Skeletal muscle cell (primary cell): ENCODE data around the gene MROH9.
"Not testable (repeated sequence)": the region's sequence is repeated elsewhere in the genome, so short reads cannot be mapped to it uniquely, and the experiment has no call there.

ENCODE experiments used
- DNase-seq: peaks from one replicate; pipeline ENCODE4 v3.0.0-alpha.2; 2010; ENCODE audit warnings: low read depth
- H3K4me3 ChIP-seq: 2 replicates; pipeline ENCODE4 v1.5.1; 2011; ENCODE audit warnings: low read depth, mild to moderate bottlenecking, control low read depth, low read length, moderate library complexity

The MROH9 gene, protein sequence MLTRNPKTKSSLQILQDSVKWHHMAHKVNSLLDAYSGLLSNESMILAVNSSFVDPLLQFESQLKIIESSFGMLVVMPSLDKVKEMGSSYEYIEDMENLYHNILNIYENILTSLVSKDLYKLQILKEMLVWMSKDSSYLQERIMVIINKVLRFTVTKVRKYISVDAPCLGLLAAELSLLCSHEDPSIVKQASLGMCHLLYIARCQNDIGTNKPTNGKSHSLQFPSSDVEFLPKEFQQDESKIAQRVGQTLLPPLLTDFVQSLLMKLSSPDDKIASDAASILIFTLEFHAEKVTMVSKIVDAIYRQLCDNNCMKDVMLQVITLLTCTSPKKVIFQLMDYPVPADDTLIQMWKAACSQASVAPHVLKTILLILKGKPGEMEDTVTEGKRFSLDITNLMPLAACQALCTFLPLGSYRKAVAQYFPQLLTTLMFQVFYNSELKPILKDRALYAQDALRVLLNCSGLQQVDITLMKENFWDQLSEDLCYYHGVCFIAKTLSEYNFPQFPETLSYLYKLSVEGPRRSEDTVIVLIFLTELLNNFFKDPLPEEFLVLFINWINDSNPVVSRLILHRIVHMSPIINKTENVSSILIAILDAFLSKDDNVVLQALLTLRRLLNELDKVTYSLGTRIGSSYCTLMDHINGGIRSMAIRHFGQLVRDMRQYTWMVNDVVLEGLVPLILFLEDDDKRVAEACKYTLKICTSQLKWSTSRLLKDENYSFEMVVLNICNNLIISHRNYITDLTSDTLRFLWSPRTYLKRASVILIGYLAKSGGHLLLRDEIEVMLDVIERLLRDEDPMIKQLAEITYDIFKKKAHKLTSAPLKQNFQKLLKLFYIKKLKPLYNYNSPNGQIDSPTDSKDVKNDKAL

GRCh38 chr1:170935231-170935630 lies at the start of gene MROH9:
MROH9 (plus strand) TSS chr1:170935534; CDS start chr1:170945557, 10,023 bp downstream.
- H3K4me3 ChIP-seq = no peak within 1 kb of the TSS
- no peak for DNase-seq

DNA sequence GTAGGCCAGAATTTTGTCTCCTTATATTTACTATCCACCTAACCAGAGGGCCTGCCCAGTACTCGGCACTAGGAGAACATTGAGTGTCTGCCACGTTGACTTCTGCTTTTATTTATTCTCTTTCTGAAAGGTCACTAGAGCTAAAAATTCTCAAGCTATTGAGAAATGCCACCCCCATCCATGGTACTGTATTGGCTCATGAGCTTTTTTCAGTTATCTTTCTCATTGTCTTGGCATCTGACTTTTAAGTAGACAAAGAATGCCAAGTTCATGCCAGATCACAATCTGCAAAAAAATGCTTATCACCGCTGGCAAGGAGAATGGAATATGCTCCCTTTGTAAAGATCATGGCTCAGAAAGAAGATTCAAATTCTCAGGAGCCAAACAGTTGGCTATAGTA lies 49.8 kb upstream of the MROH9 start:
- no peak for DNase-seq
- no peak overlapping the region for H3K4me3 ChIP-seq

DNA sequence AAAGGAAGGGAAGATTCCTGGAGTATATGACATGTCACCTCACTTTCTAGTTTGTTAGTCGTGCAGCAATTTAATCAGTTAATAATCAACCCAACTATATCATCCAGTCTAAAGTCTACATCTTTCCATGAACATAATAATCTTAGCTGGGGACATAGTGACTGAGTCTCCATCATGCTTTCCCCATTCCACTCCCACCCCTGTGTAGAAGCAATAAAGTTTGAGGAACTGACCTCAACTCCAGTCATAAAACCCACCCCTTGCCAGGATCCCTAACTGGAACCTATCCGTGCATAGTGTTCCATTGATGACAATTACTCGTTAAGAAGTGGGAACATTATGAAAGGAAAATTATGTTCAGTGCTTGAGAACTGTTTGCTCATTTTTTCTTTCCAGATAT lies 48.9 kb upstream of the MROH9 start:
- no peak for DNase-seq
- H3K4me3 ChIP-seq = no peak overlapping the region

DNA sequence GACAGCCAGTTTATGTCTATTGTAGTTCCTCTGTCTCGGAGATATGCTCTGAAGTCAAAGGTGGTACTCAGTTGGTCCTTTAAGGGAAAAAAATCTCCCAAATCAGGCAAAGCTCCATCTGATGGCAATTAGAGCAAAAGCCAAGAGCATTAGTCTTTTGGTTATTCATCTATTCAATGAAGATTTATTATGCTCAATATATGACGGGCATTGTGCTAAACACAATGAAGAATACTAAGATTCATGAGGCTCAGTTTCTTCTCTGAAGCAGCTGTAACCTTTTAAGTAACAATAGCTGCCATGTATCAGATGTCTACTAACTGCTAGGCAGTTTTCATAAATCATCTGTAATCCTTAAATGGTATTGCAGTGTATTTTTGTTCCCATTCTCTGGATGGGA lies 47.6 kb upstream of the MROH9 start:
- H3K4me3 ChIP-seq = no peak overlapping the region
- no peak for DNase-seq

- no peak for DNase-seq
- H3K4me3 ChIP-seq = no peak overlapping the region
These were observed 43.5 kb upstream of the MROH9 start for GRCh38 chr1:170891872-170892271.

GRCh38 chr1:170893655-170894297 lies 41.6 kb upstream of the MROH9 start:
- no peak for DNase-seq
- no peak overlapping the region for H3K4me3 ChIP-seq

GRCh38 chr1:170903961-170904360 lies 31.4 kb upstream of the MROH9 start:
- H3K4me3 ChIP-seq = no peak overlapping the region
- DNase-seq = no peak

- no peak overlapping the region for H3K4me3 ChIP-seq
- no peak for DNase-seq
These were observed 26.4 kb upstream of the MROH9 start for GRCh38 chr1:170908942-170909341.

DNA sequence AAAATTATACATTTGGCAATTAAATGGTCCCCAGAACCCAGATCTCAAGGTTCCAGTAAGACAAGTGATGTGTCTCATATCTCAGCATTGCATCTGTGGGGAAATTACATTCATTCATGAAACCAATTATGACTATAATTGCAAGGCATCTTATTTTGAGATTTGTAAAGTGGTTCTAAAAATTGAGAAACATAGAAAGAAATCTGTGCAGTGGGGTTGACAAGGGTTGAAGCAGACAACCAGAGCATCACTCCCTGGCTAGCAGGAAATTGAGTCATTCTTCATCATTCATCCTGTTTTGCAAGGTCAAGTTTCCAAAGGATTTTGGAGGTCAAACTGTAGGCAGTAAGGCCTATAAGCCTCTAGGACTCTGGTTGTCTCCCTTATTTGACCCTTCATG lies 25.1 kb upstream of the MROH9 start:
- peak; percentile 72 for DNase-seq

DNA sequence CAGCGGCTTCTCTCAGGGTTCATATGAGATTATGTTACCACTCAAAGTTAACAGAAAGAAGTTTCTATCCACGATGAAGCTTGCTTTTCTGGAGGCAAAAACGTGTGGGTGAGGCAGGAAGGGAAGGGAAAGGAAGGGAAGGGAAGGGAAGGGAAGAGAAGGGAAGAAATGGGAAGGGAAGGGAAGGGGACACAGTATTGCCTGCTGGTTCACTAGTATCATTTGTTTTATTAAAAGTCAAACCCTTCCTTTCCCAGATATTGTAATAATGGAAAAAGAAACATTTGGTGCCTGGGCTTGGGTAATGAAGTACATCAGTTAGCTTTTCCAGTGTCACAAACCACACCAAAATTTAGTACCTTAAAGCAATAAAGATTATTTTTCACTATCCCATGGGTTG lies 18.0 kb upstream of the MROH9 start:
- H3K4me3 ChIP-seq = no peak overlapping the region
- DNase-seq = no peak

More for the DNA sequence above, 25.1 kb upstream of the MROH9 start:
- H3K4me3 ChIP-seq = no peak overlapping the region

GRCh38 chr1:170924656-170925055 lies 10.7 kb upstream of the MROH9 start:
- DNase-seq = peak; percentile 33

GRCh38 chr1:170927955-170928840 lies 7.1 kb upstream of the MROH9 start:
- DNase-seq = no peak

More at GRCh38 chr1:170924656-170925055, 10.7 kb upstream of the MROH9 start:
- H3K4me3 ChIP-seq = not testable (repeated sequence)

GRCh38 chr1:170929412-170929834 lies 5.9 kb upstream of the MROH9 start:
- H3K4me3 ChIP-seq = no peak overlapping the region
- peak; percentile 4 for DNase-seq

More at GRCh38 chr1:170927955-170928840, 7.1 kb upstream of the MROH9 start:
- no peak overlapping the region for H3K4me3 ChIP-seq

DNA sequence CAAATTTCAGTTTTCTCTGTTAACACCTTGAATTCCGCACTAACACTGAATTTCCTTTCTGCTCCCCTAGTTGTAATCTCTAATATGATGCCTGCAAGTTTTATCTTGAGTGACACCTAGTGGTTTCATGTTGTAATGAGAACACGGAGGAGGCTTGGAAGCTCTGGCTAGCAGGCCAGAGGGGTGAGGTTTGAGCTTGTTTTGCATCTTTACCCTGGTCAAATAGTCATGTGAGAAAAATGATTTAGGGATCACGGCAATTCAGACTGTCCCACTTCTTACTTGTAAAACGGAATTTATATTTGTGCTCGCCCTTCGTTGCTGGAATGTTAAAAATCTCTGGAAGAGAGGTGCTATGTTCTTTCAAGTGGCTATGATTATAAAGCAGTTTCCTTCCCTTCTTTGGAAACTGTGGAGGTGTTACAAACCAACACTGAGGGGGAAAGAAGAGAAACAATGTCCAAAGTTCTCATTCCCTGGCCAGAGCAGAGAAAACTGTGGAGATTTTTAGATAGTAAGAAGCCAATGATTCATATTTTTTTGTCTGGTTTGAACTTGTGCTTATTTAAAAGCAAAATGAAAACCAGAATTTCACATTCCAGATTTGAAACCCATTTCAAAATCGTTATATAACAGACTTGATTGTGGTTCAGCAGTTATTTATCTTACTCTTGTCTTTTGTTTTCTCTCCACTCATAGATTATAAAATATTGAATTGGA lies 5.3 kb upstream of the MROH9 start:
- DNase-seq = peak; percentile 17
- H3K4me3 ChIP-seq = no peak overlapping the region

- H3K4me3 ChIP-seq = no peak overlapping the region
- DNase-seq = no peak
These were observed 3.7 kb upstream of the MROH9 start for GRCh38 chr1:170931650-170932049.

- no peak overlapping the region for H3K4me3 ChIP-seq
- DNase-seq = no peak
These were observed 3.1 kb upstream of the MROH9 start for GRCh38 chr1:170932236-170932635.

DNA sequence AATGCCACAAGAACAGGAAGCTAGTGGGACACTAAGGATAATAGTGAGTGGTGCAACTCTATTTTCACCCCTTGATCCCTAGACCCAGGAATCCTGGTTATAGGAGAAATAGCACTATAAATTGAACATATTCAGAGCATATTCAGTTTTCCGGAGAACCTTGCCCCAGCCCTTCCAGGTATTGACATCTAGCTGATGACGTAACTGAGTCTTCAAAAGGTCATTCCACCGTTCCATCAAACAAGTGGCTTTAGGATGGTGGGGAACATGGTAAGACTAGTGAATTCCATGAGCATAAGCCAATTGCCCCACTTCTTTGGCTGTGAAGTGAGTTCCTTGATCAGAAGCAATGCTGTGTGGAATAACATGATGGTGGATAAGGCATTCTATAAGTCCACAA lies 2.9 kb downstream of the MROH9 start:
- H3K4me3 ChIP-seq = no peak overlapping the region
- no peak for DNase-seq

GRCh38 chr1:170939476-170939875 lies 4.1 kb downstream of the MROH9 start:
- H3K4me3 ChIP-seq = no peak overlapping the region
- no peak for DNase-seq
